GM12878 (cell line): Measurements from ENCODE around the gene MSMB. TPM values are rescaled to one million over a fixed set of nuclear protein-coding genes. Genes with fewer than 3 reads are reported as not detected.

Source experiments
- ATAC-seq: fragments of 200-7000 bp; cut with Tn5 transposase; 3 replicates; pipeline ENCODE4 v1.9.1; 2020; ENCODE audit warnings: mild to moderate bottlenecking, moderate library complexity
- BruUV-seq: library from RNA; stranded (reverse); fragments of 400-500 nt; replicated peaks from 2 replicates; lab custom pipeline; 2021; lab: Mats Ljungman, UMichigan
- CTCF ChIA-PET: fragments of 300-600 bp; sonication (Branson Sonifier 250); formaldehyde crosslinking; extraction: SDS; loops from one replicate; lab custom pipeline; 2021; ENCODE audit warnings: inconsistent platforms; lab: Yijun Ruan, JAX
- POLR2A ChIA-PET: fragments of 350-600 bp; formaldehyde crosslinking; extraction: SDS; loops from one replicate; lab custom pipeline; 2021; ENCODE audit warnings: inconsistent platforms; lab: Charles Lee
- RAD21 ChIA-PET: fragments of 300-600 bp; sonication (Branson Sonifier 250); formaldehyde crosslinking; loops from one replicate; lab custom pipeline; 2023; ENCODE audit warnings: antibody characterized with exemption; ENCODE audit not compliant: unreplicated experiment; lab: Charles Lee
- SMC1A ChIA-PET: fragments of 300-600 bp; sonication (Branson Sonifier 250); formaldehyde crosslinking; loops from one replicate; lab custom pipeline; 2023; ENCODE audit not compliant: unreplicated experiment, uncharacterized antibody; lab: Charles Lee
- DNase-seq: peaks from one replicate; pipeline ENCODE4 v3.0.0-alpha.2; 2011; ENCODE audit warnings: low read depth, low spot score
- FAIRE-seq: peaks from 3 replicates; lab custom pipeline; 2011; peaks lifted over from hg19 to GRCh38; lab: Jason Lieb, UNC
- H2AFZ ChIP-seq: 2 replicates; pipeline ENCODE4 v1.6.0; 2011; ENCODE audit warnings: low read depth, low read length, control low read depth; ENCODE audit not compliant: control insufficient read depth
- H3K27ac ChIP-seq: 2 replicates; pipeline ENCODE4 v1.5.1; 2011; ENCODE audit warnings: control low read depth; ENCODE audit not compliant: control insufficient read depth, insufficient read depth
- H3K27me3 ChIP-seq, 2 experiments: replicated peaks in 1 of 2; 2 replicates each; pipeline versions ENCODE4 v1.6.0 to v1.6.1; 2011; ENCODE audit warnings: low read length in 1 of 2; ENCODE audit not compliant: control insufficient read depth in 2 of 2, insufficient read depth in 2 of 2
- H3K36me3 ChIP-seq, 2 experiments: 2 replicates each; pipeline ENCODE4 v1.5.1; 2011; ENCODE audit warnings: low read length in 1 of 2; ENCODE audit not compliant: control insufficient read depth in 2 of 2, insufficient read depth in 2 of 2
- H3K4me1 ChIP-seq: 2 replicates; pipeline ENCODE4 v1.6.1; 2011; ENCODE audit warnings: mild to moderate bottlenecking, low read length, moderate library complexity, mixed read lengths; ENCODE audit not compliant: control insufficient read depth, insufficient read depth
- H3K4me2 ChIP-seq: 2 replicates; pipeline ENCODE4 v1.6.0; 2011; ENCODE audit warnings: control low read depth; ENCODE audit not compliant: control insufficient read depth, insufficient read depth
- H3K4me3 ChIP-seq: fragments of 200-600 bp; sonication (generic); 2 replicates; pipeline ENCODE4 v1.5.1; 2016
- H3K79me2 ChIP-seq: 2 replicates; pipeline ENCODE4 v1.6.0; 2011; ENCODE audit warnings: low read length; ENCODE audit not compliant: control insufficient read depth, insufficient read depth
- H3K9ac ChIP-seq: 2 replicates; pipeline ENCODE4 v1.8.0; 2011; ENCODE audit warnings: low read length, control low read depth, mixed read lengths; ENCODE audit not compliant: control insufficient read depth, insufficient read depth
- H3K9me3 ChIP-seq: replicated peaks from 3 replicates; pipeline ENCODE4 v1.5.1; 2011; ENCODE audit warnings: mild to moderate bottlenecking, low read length; ENCODE audit not compliant: control insufficient read depth, insufficient read depth
- H4K20me1 ChIP-seq: 2 replicates; pipeline ENCODE4 v1.6.0; 2011; ENCODE audit not compliant: control insufficient read depth, insufficient read depth
- NFIC ChIP-seq: IDR thresholded peaks from 2 replicates; pipeline ENCODE4 v1.6.1; 2012; ENCODE audit warnings: low read depth, mild to moderate bottlenecking, inconsistent platforms, low read length, moderate library complexity
- WGBS: methylation state at CpG from one replicate; pipeline ENCODE4 v1.1.6; 2016; ENCODE audit warnings: low lambda C conversion rate; ENCODE audit not compliant: insufficient replicate concordance, insufficient coverage; ENCODE audit errors: missing lambda C conversion rate; 5-methylcytosine and 5-hydroxymethylcytosine counted together
- in situ Hi-C: fragments of 300-500 bp; cut with MboI; formaldehyde crosslinking; loops from 9 replicates; pipeline ENCODE4 v1.14.3; 2018; ENCODE audit warnings: mixed read lengths
- intact Hi-C: fragments of 100-400 bp; cut with micrococcal nuclease; formaldehyde crosslinking; loops from one replicate; pipeline ENCODE4 v1.14.2; 2022; ENCODE audit not compliant: unreplicated experiment
- polyA plus RNA-seq, 11 experiments: library from polyadenylated mRNA; depleted of rRNA in 4 of 11; unstranded in 6 of 11; stranded (reverse) in 5 of 11; fragments of >200 nt; fragmentation: Nextera tagmentation in 4 of 11; fragmentation: Illumina TruSeq in 1 of 11; extraction: Ambion mirVana in 4 of 11; extraction: Trizol in 1 of 11; gene quantifications; 1 replicate in 1 of 11; 2 replicates in 10 of 11; pipeline versions ENCODE4 v1.2.1 to v1.2.3, GENCODE V29; 2011 to 2016; ENCODE audit warnings: inconsistent platforms in 2 of 11, missing spikeins in 2 of 11, low read depth in 1 of 11
- total RNA-seq, 4 experiments: library from RNA; depleted of rRNA in 3 of 4; stranded (reverse); fragments of >200 nt in 3 of 4; fragmentation: Illumina TruSeq in 1 of 4; extraction: Trizol in 1 of 4; gene quantifications; 2 replicates each; pipeline versions ENCODE4 v1.2.1 to v1.2.3, GENCODE V29; 2013 to 2021
- TF ChIP-seq, protein P1 (sequence below): IDR thresholded peaks from 2 replicates; pipeline ENCODE4 v1.6.1; 2011; ENCODE audit warnings: low read depth, low read length, improper control_type of control experiment, borderline replicate concordance
- TF ChIP-seq, protein P2 (sequence below): fragments of 150-350 bp; IDR thresholded peaks from 2 replicates; pipeline ENCODE4 v1.6.1; 2016; ENCODE audit warnings: low read depth, low read length

The MSMB gene
- total and polyA plus RNA-seq, 10 of the 15 experiments (the other 5 are each of a cell fraction or from before 2014, with no cell fraction given): not detected

DNA sequence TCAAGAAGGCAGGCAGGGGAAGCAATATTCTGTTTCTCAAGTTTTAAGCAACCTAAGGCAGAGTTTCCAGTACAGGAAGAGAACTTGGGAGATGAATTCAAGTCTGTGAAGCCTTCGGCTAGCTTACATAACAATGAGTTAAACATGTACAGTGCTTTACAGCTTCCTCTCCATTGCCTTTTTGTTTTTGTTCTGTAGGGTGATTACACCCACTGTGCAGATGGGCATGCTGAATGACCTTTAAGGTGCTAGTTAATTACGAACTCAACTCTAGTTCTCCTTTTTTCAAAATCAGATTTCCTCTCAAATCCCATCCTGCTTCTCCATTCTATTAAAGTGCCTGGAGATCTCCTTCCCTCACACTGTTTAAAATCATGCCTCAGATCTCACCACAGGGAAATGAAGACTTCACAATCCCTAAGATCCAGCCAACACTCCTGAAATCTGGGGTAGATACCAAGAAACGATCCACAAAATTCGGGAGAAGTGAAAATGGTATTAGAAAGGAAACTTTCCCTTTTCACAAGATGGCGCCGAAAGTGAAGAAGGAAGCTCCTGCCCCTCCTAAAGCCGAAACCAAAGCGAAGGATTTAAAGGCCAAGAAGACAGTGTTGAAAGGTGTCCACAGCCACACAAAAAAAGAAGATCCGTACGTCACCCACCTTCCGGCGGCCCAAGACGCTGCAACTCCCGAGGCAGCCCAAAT is 16.8 kb upstream of the MSMB start:
- intact Hi-C loops: no loop called here
- no peak overlapping the region for H3K4me2 ChIP-seq
- FAIRE-seq: no peak

More for the DNA sequence above, 16.8 kb upstream of the MSMB start:
- Histone ChIP-seq H3K4me1 (no peaks in the 10 kb centered on the region), H3K27ac (no peak overlapping the region), H3K4me3 (no peak overlapping the region), H3K36me3 (no peaks in the 10 kb centered on the region), H3K27me3 (peaks cover 0 to 2% of the 10 kb centered on the region in 2 experiments; a peak in 2 of 4 replicates), H4K20me1 (no peaks in the 10 kb centered on the region), H2AFZ (no peak overlapping the region), H3K9ac (no peak overlapping the region), H3K79me2 (no peaks in the 10 kb centered on the region), H3K9me3 (no peaks in the 10 kb centered on the region)
- in situ Hi-C loops: no loop called here
- BruUV-seq: no TSS peak
- no peak for ATAC-seq
- TF ChIP-seq, protein P1, sequence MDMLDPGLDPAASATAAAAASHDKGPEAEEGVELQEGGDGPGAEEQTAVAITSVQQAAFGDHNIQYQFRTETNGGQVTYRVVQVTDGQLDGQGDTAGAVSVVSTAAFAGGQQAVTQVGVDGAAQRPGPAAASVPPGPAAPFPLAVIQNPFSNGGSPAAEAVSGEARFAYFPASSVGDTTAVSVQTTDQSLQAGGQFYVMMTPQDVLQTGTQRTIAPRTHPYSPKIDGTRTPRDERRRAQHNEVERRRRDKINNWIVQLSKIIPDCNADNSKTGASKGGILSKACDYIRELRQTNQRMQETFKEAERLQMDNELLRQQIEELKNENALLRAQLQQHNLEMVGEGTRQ: no peak
- no peak for TF ChIP-seq NFIC
- TF ChIP-seq, protein P2, sequence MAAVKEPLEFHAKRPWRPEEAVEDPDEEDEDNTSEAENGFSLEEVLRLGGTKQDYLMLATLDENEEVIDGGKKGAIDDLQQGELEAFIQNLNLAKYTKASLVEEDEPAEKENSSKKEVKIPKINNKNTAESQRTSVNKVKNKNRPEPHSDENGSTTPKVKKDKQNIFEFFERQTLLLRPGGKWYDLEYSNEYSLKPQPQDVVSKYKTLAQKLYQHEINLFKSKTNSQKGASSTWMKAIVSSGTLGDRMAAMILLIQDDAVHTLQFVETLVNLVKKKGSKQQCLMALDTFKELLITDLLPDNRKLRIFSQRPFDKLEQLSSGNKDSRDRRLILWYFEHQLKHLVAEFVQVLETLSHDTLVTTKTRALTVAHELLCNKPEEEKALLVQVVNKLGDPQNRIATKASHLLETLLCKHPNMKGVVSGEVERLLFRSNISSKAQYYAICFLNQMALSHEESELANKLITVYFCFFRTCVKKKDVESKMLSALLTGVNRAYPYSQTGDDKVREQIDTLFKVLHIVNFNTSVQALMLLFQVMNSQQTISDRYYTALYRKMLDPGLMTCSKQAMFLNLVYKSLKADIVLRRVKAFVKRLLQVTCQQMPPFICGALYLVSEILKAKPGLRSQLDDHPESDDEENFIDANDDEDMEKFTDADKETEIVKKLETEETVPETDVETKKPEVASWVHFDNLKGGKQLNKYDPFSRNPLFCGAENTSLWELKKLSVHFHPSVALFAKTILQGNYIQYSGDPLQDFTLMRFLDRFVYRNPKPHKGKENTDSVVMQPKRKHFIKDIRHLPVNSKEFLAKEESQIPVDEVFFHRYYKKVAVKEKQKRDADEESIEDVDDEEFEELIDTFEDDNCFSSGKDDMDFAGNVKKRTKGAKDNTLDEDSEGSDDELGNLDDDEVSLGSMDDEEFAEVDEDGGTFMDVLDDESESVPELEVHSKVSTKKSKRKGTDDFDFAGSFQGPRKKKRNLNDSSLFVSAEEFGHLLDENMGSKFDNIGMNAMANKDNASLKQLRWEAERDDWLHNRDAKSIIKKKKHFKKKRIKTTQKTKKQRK: no peak
- no peak for DNase-seq
- ChIA-PET POLR2A (no interaction called here), RAD21 (no interaction called here), SMC1A (interaction anchor here (1.7 kb wide), 1 partner anchor 14 kb away, joined by 4 read pairs; no protein-coding TSS in a partner anchor), CTCF (no interaction called here)
- 57% methylated on average over 14 of the region's 14 CpGs for WGBS
